Muscle of leg (tissue), 11 donors: ENCODE data around the gene CACNA1C. TPM values are rescaled to one million over a fixed set of nuclear protein-coding genes. Genes with fewer than 3 reads are reported as not detected.

ENCODE experiments used
- DNase-seq: peaks from one replicate; pipeline ENCODE4 v3.0.0; 2013
- H3K27ac ChIP-seq: one replicate; pipeline ENCODE4 v1.5.1; 2013; ENCODE audit warnings: mild to moderate bottlenecking, low read length, control low read depth
- H3K27me3 ChIP-seq: one replicate; pipeline ENCODE4 v1.6.1; 2013; ENCODE audit warnings: low read length; ENCODE audit not compliant: control insufficient read depth, insufficient read depth
- H3K36me3 ChIP-seq: one replicate; pipeline ENCODE4 v1.6.1; 2013; ENCODE audit warnings: low read length; ENCODE audit not compliant: control insufficient read depth, insufficient read depth
- H3K4me1 ChIP-seq: one replicate; pipeline ENCODE4 v1.6.1; 2013; ENCODE audit warnings: low read length; ENCODE audit not compliant: control insufficient read depth, insufficient read depth
- H3K4me3 ChIP-seq: one replicate; pipeline ENCODE4 v1.5.1; 2013; ENCODE audit warnings: low read length, control low read depth
- H3K9me3 ChIP-seq: replicated peaks from 2 replicates; pipeline ENCODE4 v1.6.1; 2013; ENCODE audit warnings: low read depth, low read length; ENCODE audit not compliant: control insufficient read depth
- WGBS: methylation state at CpG from one replicate; pipeline ENCODE4 v1.1.5; 2013; ENCODE audit warnings: missing lambda C conversion rate; ENCODE audit not compliant: insufficient coverage; 5-methylcytosine and 5-hydroxymethylcytosine counted together
- polyA plus RNA-seq, 8 donors: library from polyadenylated mRNA; unstranded; fragments of 120-200 nt; gene quantifications; one replicate each; pipeline versions ENCODE4 v1.2.1 to v1.2.3, GENCODE V29; 2013; ENCODE audit warnings: inconsistent platforms in 1 of 8, low replicate concordance in 1 of 8; ENCODE audit not compliant: insufficient read length in 8 of 8, insufficient read depth in 1 of 8
- total RNA-seq: library from RNA; stranded (reverse); fragments of 120-200 nt; gene quantifications from one replicate; pipeline ENCODE4 v1.2.4, GENCODE V29; 2013

CACNA1C gene
- total and polyA plus RNA-seq, 9 donors, result 1.9 to 4.3 (median 3.6) TPM

GRCh38 chr12:2355604-2356003 is 302.8 kb downstream of the CACNA1C start:
- Histone ChIP-seq H3K27me3 (peaks cover 24% of the 10 kb centered on the region), H3K36me3 (no peaks in the 10 kb centered on the region), H3K27ac (no peak overlapping the region), H3K4me1 (peaks cover 26% of the 10 kb centered on the region), H3K9me3 (no peaks in the 10 kb centered on the region), H3K4me3 (no peak overlapping the region)
- no peak for DNase-seq
- 70% methylated on average over 2 of the region's 5 CpGs for WGBS

DNA sequence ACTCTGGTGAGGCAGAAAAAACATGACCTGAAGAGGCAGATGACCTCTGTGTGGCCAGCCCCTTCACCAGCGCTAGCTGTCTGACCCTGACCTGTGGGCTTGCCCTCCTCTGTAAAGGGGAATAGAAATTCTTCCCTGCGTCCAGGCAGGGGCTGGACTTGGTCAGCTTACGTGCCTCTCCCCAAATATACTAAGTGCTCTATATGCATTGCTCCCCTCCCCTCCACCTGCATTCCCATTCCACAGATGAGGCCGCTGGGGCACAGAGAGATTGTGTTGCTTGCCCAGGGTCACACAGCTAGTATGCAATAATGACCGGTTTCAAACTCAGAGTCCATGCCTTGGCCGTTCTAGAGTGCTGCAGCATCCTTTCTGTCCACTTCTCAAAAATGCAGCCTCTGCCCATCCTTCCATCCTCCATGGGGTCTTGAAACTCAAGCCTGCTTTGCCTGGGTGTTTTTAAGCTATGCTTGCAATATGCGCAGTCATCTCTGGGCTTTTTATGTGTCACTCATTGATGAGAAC is 303.9 kb downstream of the CACNA1C start:
- H3K27me3 ChIP-seq, result peaks cover 21% of the 10 kb centered on the region
- no peaks in the 10 kb centered on the region for H3K36me3 ChIP-seq
- H3K4me3 ChIP-seq, result no peak overlapping the region
- DNase-seq, result no peak
- H3K4me1 ChIP-seq, result peaks cover 26% of the 10 kb centered on the region
- no peak overlapping the region for H3K27ac ChIP-seq
- WGBS, result 94% methylated on average over 6 of the region's 7 CpGs
- H3K9me3 ChIP-seq, result no peaks in the 10 kb centered on the region

DNA sequence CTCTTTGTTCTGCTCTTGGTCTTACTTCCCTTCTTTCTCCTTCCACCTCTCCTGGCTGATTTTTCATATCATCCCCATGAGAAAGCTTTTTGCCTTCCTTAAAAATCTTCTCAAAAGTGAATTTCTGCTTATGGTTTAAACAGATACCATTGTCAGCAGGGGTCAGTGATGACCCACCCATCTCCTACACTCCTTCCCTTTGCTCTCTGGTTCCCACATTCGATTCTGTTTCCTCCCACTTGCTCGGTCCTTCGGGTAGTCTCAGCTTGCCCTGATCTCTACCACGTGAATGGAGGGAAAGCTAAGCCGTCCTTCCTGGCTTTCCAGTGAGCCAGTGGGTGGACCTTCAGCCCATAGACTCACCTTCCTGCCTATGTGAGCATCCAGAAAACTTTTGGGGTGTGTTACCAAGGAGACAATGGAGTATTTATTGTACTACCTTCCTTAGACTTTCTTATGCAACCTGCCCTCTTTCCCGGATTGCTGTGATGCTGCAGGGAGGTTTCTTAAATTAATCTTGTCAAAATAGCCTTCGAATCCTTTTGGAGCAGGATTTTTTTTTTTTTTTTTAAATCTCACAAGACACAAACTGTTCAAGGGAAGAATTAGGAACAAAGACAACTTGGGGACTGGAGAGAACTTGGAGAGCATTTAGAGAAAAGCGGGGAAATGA is 306.3 kb downstream of the CACNA1C start:
- H3K27me3 ChIP-seq, result peaks cover 10% of the 10 kb centered on the region

DNA sequence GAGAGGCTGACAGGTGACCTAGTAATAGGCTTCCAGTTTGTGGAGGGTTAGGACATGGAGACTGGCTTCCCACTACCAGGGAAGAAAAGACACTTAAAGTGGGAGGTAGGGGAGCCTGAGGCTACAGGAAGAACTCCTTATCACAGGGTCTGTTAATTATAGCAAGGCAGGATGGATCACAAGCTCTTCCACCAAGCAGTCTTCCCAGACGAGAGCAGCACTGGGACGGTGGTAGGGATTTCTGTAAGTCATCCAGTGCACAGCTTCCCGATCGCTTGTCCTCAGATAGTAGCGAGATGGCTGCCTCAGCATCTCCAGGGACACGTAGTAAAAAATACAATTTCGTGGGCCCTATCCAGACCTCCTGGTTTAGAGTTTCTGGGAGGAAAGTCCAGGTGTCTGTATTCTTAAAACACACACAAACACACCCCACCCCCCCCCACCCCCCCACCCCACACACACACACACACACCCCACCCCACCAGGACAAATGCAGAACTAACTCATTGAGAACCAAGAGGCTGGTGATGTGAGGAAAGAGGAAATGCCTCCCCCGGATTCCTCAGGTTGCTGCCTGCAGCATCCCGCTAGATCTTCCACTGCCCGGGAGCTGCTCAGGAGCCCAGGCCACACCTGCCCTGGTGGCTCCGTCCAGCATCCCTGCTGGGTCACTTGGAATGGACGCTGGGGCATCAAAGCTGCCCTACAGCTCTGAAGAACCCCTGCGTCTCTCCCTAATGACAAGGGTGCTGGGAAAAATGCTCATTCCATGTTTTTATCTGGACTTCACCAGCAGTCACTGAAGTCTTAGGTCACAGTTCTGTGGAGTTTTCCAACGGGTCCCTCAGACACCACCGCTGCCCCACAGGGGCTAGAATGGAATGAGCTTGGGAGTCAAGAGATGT is 307.2 kb downstream of the CACNA1C start:
- WGBS, result 75% methylated on average over 5 of the region's 15 CpGs
- no peak for DNase-seq
- no peaks in the 10 kb centered on the region for H3K36me3 ChIP-seq
- H3K9me3 ChIP-seq, result no peaks in the 10 kb centered on the region
- H3K27ac ChIP-seq, result no peak overlapping the region
- H3K4me3 ChIP-seq, result no peak overlapping the region
- H3K4me1 ChIP-seq, result peaks cover 12% of the 10 kb centered on the region
- peaks cover 5% of the 10 kb centered on the region for H3K27me3 ChIP-seq

More for the DNA sequence above, 306.3 kb downstream of the CACNA1C start:
- Histone ChIP-seq H3K27ac (peak overlapping the region; percentile 67), H3K4me3 (no peak overlapping the region), H3K36me3 (no peaks in the 10 kb centered on the region), H3K9me3 (no peaks in the 10 kb centered on the region), H3K4me1 (peaks cover 19% of the 10 kb centered on the region)
- WGBS, result 100% methylated on average over 1 of the region's 8 CpGs
- DNase-seq, result peak; percentile 68

DNA sequence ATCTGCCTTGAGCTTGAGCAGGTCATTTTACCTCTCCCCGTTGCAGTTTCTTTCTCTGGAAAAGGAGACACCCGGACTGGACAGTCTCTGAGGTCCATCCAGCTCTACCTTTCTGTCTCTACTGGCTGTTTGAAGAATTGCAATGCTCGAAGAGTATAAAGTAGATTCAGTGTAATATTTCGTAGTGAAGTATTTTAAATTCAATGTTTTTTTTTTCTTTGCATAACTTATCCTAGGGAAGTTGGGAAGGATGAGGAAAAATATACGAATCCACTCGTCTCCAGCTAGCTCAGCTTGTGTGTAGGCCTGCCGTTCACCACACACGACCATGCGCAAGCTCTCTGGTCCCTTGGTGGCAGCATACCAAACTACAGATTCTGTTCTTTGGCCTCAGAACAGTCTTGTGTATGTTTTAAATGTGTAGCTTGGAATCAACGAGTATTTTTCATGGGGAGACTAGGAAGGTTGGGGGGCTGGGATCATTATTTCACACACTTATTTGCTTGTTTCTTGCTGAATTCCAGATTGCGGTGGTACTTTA is 307.9 kb downstream of the CACNA1C start:
- 75% methylated on average over 4 of the region's 11 CpGs for WGBS
- Histone ChIP-seq H3K36me3 (no peaks in the 10 kb centered on the region), H3K4me1 (peaks cover 12% of the 10 kb centered on the region), H3K4me3 (no peak overlapping the region), H3K27ac (no peak overlapping the region), H3K27me3 (peaks cover 5% of the 10 kb centered on the region), H3K9me3 (no peaks in the 10 kb centered on the region)
- DNase-seq, result no peak

- H3K4me1 ChIP-seq, result peaks cover 6% of the 10 kb centered on the region
These were observed 311.2 kb downstream of the CACNA1C start for GRCh38 chr12:2363836-2364609.

GRCh38 chr12:2364631-2365051 is 311.9 kb downstream of the CACNA1C start:
- Histone ChIP-seq H3K27me3 (peaks cover 2% of the 10 kb centered on the region), H3K27ac (no peak overlapping the region), H3K36me3 (no peaks in the 10 kb centered on the region), H3K9me3 (no peaks in the 10 kb centered on the region), H3K4me3 (no peak overlapping the region), H3K4me1 (peaks cover 2% of the 10 kb centered on the region)
- peak; percentile 46 for DNase-seq
- WGBS, result 47% methylated on average over 8 of the region's 9 CpGs

More at GRCh38 chr12:2363836-2364609, 311.2 kb downstream of the CACNA1C start:
- 72% methylated on average over 6 of the region's 11 CpGs for WGBS
- Histone ChIP-seq H3K36me3 (no peaks in the 10 kb centered on the region), H3K27ac (no peak overlapping the region), H3K27me3 (peaks cover 4% of the 10 kb centered on the region), H3K9me3 (no peaks in the 10 kb centered on the region), H3K4me3 (no peak overlapping the region)
- DNase-seq, result no peak

DNA sequence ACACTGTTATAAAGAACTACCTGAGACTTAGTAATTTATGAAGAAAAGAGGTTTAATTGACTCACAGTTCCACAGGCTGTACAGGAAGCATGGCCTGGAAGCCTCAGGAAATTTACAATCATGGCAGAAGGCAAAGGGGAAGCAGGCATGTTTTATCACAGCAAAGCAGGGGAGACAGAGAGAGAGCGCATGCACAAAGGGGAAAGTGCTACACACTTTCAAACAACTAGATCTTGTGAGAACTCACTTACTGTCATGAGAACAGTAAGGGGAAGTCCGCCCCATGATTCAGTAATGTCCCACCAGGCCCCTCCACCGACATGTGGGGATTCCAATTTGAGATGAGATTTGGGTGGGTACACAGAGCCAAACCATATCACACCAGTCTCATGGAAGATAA is 313.9 kb downstream of the CACNA1C start:
- no peaks in the 10 kb centered on the region for H3K27me3 ChIP-seq
- H3K9me3 ChIP-seq, result no peaks in the 10 kb centered on the region
- no peak for DNase-seq
- WGBS, result no CpG with 5 or more reads among the region's 3 CpGs
- H3K36me3 ChIP-seq, result no peaks in the 10 kb centered on the region
- H3K4me3 ChIP-seq, result no peak overlapping the region
- no peaks in the 10 kb centered on the region for H3K4me1 ChIP-seq
- no peak overlapping the region for H3K27ac ChIP-seq

- Histone ChIP-seq H3K27ac (no peak overlapping the region), H3K9me3 (no peaks in the 10 kb centered on the region), H3K36me3 (no peaks in the 10 kb centered on the region), H3K27me3 (no peaks in the 10 kb centered on the region), H3K4me1 (peaks cover 9% of the 10 kb centered on the region), H3K4me3 (no peak overlapping the region)
- no peak for DNase-seq
- WGBS, result no CpG with 5 or more reads among the region's 6 CpGs
These were observed 319.4 kb downstream of the CACNA1C start for GRCh38 chr12:2372178-2372577.
